Muscle of leg (tissue), 11 donors: ENCODE measurements around the gene ZAR1L. TPM values are rescaled to one million over a fixed set of nuclear protein-coding genes. Genes with fewer than 3 reads are reported as not detected.

Experiments
- DNase-seq: peaks from one replicate; pipeline ENCODE4 v3.0.0; 2013
- H3K27ac ChIP-seq: one replicate; pipeline ENCODE4 v1.5.1; 2013; ENCODE audit warnings: mild to moderate bottlenecking, low read length, control low read depth
- H3K27me3 ChIP-seq: one replicate; pipeline ENCODE4 v1.6.1; 2013; ENCODE audit warnings: low read length; ENCODE audit not compliant: control insufficient read depth, insufficient read depth
- H3K36me3 ChIP-seq: one replicate; pipeline ENCODE4 v1.6.1; 2013; ENCODE audit warnings: low read length; ENCODE audit not compliant: control insufficient read depth, insufficient read depth
- H3K4me1 ChIP-seq: one replicate; pipeline ENCODE4 v1.6.1; 2013; ENCODE audit warnings: low read length; ENCODE audit not compliant: control insufficient read depth, insufficient read depth
- H3K4me3 ChIP-seq: one replicate; pipeline ENCODE4 v1.5.1; 2013; ENCODE audit warnings: low read length, control low read depth
- H3K9me3 ChIP-seq: replicated peaks from 2 replicates; pipeline ENCODE4 v1.6.1; 2013; ENCODE audit warnings: low read depth, low read length; ENCODE audit not compliant: control insufficient read depth
- WGBS: methylation state at CpG from one replicate; pipeline ENCODE4 v1.1.5; 2013; ENCODE audit warnings: missing lambda C conversion rate; ENCODE audit not compliant: insufficient coverage; 5-methylcytosine and 5-hydroxymethylcytosine counted together
- polyA plus RNA-seq, 8 donors: library from polyadenylated mRNA; unstranded; fragments of 120-200 nt; gene quantifications; one replicate each; pipeline versions ENCODE4 v1.2.1 to v1.2.3, GENCODE V29; 2013; ENCODE audit warnings: inconsistent platforms in 1 of 8, low replicate concordance in 1 of 8; ENCODE audit not compliant: insufficient read length in 8 of 8, insufficient read depth in 1 of 8
- total RNA-seq: library from RNA; stranded (reverse); fragments of 120-200 nt; gene quantifications from one replicate; pipeline ENCODE4 v1.2.4, GENCODE V29; 2013

Gene ZAR1L
- total and polyA plus RNA-seq, 9 donors, result 0.04 to 0.10 (median 0.08) TPM; not detected in 6

GRCh38 chr13:32302461-32302860 lies 12.7 kb downstream of the ZAR1L start:
- Histone ChIP-seq H3K4me3 (no peak overlapping the region), H3K27ac (no peak overlapping the region)

DNA sequence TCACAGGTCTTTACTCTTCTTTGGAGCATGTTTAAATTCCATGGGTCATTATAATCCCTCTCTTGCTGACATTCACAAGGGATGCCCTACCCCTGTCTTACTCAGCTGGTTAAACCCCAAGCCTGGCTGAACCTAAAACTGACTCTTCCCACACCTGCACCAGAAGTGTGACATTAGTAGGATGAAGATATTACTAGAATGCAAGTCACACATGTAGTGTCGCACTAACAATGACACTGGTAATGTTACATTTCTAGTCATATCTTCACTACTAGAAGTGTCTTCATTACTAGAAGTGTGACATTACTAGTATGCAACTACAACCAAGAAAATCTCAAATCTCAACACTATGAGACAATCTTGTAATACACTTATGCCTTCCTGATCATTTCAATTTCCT lies 14.2 kb downstream of the ZAR1L start:
- Histone ChIP-seq H3K4me1 (no peaks in the 10 kb centered on the region), H3K27ac (no peak overlapping the region), H3K27me3 (no peaks in the 10 kb centered on the region), H3K4me3 (no peak overlapping the region), H3K9me3 (no peaks in the 10 kb centered on the region), H3K36me3 (no peaks in the 10 kb centered on the region)
- WGBS, result no CpG with 5 or more reads among the region's 1 CpG
- no peak for DNase-seq

More at GRCh38 chr13:32302461-32302860, 12.7 kb downstream of the ZAR1L start:
- H3K36me3 ChIP-seq, result no peaks in the 10 kb centered on the region
- 38% methylated on average over 1 of the region's 2 CpGs for whole genome bisulfite sequencing
- no peaks in the 10 kb centered on the region for H3K9me3 ChIP-seq
- no peaks in the 10 kb centered on the region for H3K4me1 ChIP-seq
- H3K27me3 ChIP-seq, result no peaks in the 10 kb centered on the region
- DNase-seq, result no peak

- no peak for DNase-seq
- Histone ChIP-seq H3K27me3 (no peaks in the 10 kb centered on the region), H3K4me1 (no peaks in the 10 kb centered on the region), H3K9me3 (no peaks in the 10 kb centered on the region), H3K4me3 (no peak overlapping the region), H3K36me3 (peaks cover 2% of the 10 kb centered on the region), H3K27ac (no peak overlapping the region)
- 34% methylated on average over 8 of the region's 8 CpGs for WGBS
Observed at GRCh38 chr13:32300406-32300805, 14.8 kb downstream of the ZAR1L start.

GRCh38 chr13:32299893-32300292 lies 15.3 kb downstream of the ZAR1L start:
- no peak for DNase-seq
- H3K9me3 ChIP-seq, result no peaks in the 10 kb centered on the region
- WGBS, result 62% methylated on average over 2 of the region's 4 CpGs
- no peaks in the 10 kb centered on the region for H3K4me1 ChIP-seq
- H3K27ac ChIP-seq, result no peak overlapping the region
- no peak overlapping the region for H3K4me3 ChIP-seq
- peaks cover 6% of the 10 kb centered on the region for H3K36me3 ChIP-seq
- H3K27me3 ChIP-seq, result no peaks in the 10 kb centered on the region

DNA sequence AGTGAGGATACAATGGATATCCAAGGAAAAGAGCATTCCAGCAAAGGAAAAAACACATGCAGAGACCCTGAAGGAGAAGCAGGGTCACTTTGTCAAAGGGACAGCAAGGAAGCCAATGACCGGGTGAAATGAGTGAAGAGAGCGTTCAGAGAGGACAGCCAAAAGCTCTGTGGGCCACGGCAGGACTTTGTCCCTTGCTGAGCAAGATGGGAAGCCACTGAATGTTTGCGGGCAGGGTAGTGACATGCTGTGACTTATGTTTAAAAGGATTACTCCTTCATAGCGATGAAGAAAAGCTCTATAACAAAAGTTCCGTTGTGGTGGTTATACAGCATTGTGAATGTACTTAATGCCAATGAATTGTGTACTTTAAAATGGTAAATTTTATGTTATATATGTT lies 16.5 kb downstream of the ZAR1L start:
- no peak for DNase-seq
- Histone ChIP-seq H3K36me3 (peaks cover 10% of the 10 kb centered on the region), H3K9me3 (no peaks in the 10 kb centered on the region), H3K4me1 (no peaks in the 10 kb centered on the region), H3K27me3 (no peaks in the 10 kb centered on the region), H3K27ac (no peak overlapping the region), H3K4me3 (no peak overlapping the region)
- 92% methylated on average over 3 of the region's 6 CpGs for WGBS

DNA sequence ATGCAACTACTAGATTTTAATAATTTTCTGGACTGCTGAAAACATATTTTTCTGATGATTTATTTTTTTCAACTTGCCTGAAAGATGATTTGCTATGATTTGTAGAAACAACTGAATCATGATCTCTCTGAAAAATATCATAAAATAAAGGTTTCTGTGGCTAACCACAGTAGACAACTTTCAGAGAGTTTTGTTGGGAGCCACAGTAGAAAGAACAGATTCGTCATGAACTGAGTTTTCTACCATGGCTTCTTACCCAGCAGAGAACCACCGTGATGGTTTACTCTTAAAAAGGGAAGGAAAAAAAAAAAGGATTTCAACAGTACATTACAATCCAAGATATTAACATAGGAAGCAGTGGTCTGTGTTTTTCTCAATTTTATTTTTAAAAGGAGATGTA lies 18.0 kb downstream of the ZAR1L start:
- Histone ChIP-seq H3K36me3 (peaks cover 10% of the 10 kb centered on the region), H3K9me3 (no peaks in the 10 kb centered on the region), H3K27me3 (no peaks in the 10 kb centered on the region), H3K27ac (no peak overlapping the region), H3K4me3 (no peak overlapping the region), H3K4me1 (no peaks in the 10 kb centered on the region)
- DNase-seq, result no peak
- no CpG with 5 or more reads among the region's 2 CpGs for WGBS

- H3K36me3 ChIP-seq, result peaks cover 5% of the 10 kb centered on the region
- WGBS, result no CpG with 5 or more reads among the region's 4 CpGs
Observed at GRCh38 chr13:32285633-32285965, 29.6 kb downstream of the ZAR1L start.

DNA sequence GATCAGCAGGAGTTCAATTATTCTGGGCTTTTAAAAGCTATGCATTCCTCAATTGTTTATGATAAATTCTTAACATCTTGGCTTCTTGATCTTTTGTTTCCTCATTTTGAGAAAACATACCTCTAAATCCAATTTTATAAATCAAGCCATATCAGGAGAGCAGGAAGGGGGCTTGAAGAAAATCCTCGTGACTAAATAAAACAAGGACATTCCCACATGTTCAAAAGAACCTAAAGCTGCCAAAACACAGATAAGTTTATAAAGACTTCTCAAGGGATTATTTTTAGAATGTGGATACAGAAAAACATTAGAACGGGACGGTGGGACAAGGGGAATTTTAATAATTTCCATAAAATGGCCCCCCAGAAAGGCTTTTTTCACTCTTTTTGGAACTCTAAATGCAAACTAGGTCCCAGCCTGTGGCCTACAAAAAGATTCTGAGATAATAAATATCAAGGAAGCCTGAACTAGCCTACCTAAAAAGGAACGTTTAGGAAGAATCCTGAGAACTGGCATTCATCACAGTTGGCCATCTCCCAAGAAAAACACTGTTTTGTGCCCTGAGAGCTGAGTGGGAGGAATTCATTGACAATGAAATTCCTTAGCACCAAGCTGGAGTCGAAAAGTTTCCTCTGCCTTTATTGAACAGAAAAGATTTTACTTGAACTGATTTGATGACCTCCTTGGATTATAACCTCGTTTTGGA lies 30.1 kb downstream of the ZAR1L start:
- no peaks in the 10 kb centered on the region for H3K27me3 ChIP-seq
- H3K4me3 ChIP-seq, result no peak overlapping the region
- peaks cover 3% of the 10 kb centered on the region for H3K4me1 ChIP-seq
- H3K36me3 ChIP-seq, result peaks cover 5% of the 10 kb centered on the region
- no peaks in the 10 kb centered on the region for H3K9me3 ChIP-seq
- 60% methylated on average over 1 of the region's 6 CpGs for whole genome bisulfite sequencing
- H3K27ac ChIP-seq, result peak overlapping the region; percentile 11
- DNase-seq, result peak; percentile 63

More at GRCh38 chr13:32285633-32285965, 29.6 kb downstream of the ZAR1L start:
- Histone ChIP-seq H3K4me1 (peaks cover 3% of the 10 kb centered on the region), H3K9me3 (no peaks in the 10 kb centered on the region), H3K27me3 (no peaks in the 10 kb centered on the region), H3K27ac (peak overlapping the region; percentile 43), H3K4me3 (no peak overlapping the region)
- DNase-seq, result no peak

- Histone ChIP-seq H3K27me3 (no peaks in the 10 kb centered on the region), H3K4me1 (peaks cover 3% of the 10 kb centered on the region), H3K9me3 (no peaks in the 10 kb centered on the region), H3K36me3 (peaks cover 22% of the 10 kb centered on the region), H3K27ac (no peak overlapping the region), H3K4me3 (no peak overlapping the region)
- DNase-seq, result no peak
- no CpG with 5 or more reads among the region's 2 CpGs for WGBS
Observed at GRCh38 chr13:32282096-32282711, 33.0 kb downstream of the ZAR1L start.

DNA sequence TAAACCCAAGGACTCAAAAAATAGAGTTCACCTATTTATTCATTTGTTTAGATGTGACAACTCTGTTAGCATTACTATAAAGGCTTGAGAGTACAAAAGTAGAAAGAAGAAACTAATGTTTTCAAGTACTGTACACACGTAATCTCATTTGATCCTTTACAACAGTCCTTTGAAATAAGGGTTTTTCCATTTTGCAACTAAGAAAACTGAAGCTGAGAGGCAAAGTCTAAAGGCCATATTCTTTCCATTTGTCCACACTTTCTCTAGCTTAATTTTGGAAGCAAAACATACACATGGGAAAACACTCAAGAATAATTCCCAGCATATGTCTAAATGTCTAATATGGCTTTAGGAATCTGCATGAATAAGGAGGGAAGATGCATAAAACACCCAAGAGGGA lies 34.1 kb downstream of the ZAR1L start:
- no peaks in the 10 kb centered on the region for H3K9me3 ChIP-seq
- H3K4me3 ChIP-seq, result no peak overlapping the region
- peaks cover 26% of the 10 kb centered on the region for H3K36me3 ChIP-seq

More for the DNA sequence above, 34.1 kb downstream of the ZAR1L start:
- Histone ChIP-seq H3K4me1 (peaks cover 3% of the 10 kb centered on the region), H3K27ac (no peak overlapping the region), H3K27me3 (no peaks in the 10 kb centered on the region)
- DNase-seq, result peak; percentile 24
- WGBS, result no CpG with 5 or more reads among the region's 1 CpG
